HUES48 (cell line): ENCODE data around the gene VSIR.
A peak's percentile ranks its signal among the peaks of the same experiment; 100 is the strongest.

Source experiments
- H3K27ac ChIP-seq: one replicate; pipeline ENCODE4 v1.7.0; 2013; ENCODE audit warnings: low read depth, low read length, inconsistent platforms
- H3K27me3 ChIP-seq: 2 replicates; pipeline ENCODE4 v1.6.1; 2013; ENCODE audit warnings: mild to moderate bottlenecking, low read length; ENCODE audit not compliant: control insufficient read depth, insufficient read depth
- H3K36me3 ChIP-seq: 2 replicates; pipeline ENCODE4 v1.6.1; 2013; ENCODE audit warnings: low read length; ENCODE audit not compliant: control insufficient read depth, insufficient read depth
- H3K4me1 ChIP-seq: 2 replicates; pipeline ENCODE4 v1.6.1; 2013; ENCODE audit warnings: mild to moderate bottlenecking, low read length; ENCODE audit not compliant: control insufficient read depth, insufficient read depth
- H3K4me3 ChIP-seq: 2 replicates; pipeline ENCODE4 v1.5.1; 2013; ENCODE audit warnings: mild to moderate bottlenecking, low read depth, low read length
- H3K9ac ChIP-seq: 2 replicates; pipeline ENCODE4 v1.6.1; 2013; ENCODE audit warnings: mild to moderate bottlenecking, low read depth, low read length, moderate library complexity
- H3K9me3 ChIP-seq: 2 replicates; pipeline ENCODE4 v1.6.1; 2013; ENCODE audit warnings: low read length; ENCODE audit not compliant: control insufficient read depth, insufficient read depth

Gene VSIR

DNA sequence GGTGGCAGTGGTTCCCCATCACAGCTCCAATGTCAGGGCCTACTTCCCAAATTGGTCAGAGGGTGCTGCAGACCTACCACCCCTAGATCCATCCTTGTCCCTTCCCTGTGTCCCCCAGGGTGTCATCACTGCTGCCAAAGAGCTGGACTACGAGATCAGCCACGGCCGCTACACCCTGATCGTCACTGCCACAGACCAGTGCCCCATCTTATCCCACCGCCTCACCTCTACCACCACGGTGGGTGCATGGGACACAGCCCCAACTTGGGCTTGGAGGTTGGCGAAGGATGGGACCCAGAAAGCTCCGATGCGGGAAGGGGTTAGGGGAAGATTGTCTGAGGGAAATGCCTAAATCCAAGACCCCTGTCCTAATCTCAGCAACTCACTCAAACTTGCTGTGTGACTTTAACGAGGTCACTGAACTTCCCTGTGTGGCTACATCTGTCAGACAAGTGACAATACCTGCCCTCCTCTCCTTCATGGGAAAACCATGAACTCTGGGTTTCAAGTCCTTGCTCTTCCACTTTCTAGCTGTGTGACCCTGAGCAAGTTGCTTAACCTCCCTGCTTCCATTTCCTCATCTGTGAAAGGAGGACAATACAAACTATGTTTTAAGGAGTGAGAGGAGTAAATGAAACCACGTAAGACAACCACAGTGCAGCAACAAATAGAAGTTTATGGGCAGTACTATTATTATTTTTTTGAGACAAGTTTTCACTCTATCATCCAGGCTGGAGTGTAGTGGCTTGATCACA, 4.9 kb upstream of the VSIR start:
- no peak overlapping the region for H3K9ac ChIP-seq
- H3K4me3 ChIP-seq, result no peak overlapping the region
- H3K4me1 ChIP-seq, result peaks cover 3% of the 10 kb centered on the region; the same call in 1 of the 2 replicates
- no peaks in the 10 kb centered on the region for H3K9me3 ChIP-seq
- H3K36me3 ChIP-seq, result no peaks in the 10 kb centered on the region
- H3K27ac ChIP-seq, result no peak overlapping the region
- peaks cover 7% of the 10 kb centered on the region; the same call in 1 of the 2 replicates for H3K27me3 ChIP-seq

DNA sequence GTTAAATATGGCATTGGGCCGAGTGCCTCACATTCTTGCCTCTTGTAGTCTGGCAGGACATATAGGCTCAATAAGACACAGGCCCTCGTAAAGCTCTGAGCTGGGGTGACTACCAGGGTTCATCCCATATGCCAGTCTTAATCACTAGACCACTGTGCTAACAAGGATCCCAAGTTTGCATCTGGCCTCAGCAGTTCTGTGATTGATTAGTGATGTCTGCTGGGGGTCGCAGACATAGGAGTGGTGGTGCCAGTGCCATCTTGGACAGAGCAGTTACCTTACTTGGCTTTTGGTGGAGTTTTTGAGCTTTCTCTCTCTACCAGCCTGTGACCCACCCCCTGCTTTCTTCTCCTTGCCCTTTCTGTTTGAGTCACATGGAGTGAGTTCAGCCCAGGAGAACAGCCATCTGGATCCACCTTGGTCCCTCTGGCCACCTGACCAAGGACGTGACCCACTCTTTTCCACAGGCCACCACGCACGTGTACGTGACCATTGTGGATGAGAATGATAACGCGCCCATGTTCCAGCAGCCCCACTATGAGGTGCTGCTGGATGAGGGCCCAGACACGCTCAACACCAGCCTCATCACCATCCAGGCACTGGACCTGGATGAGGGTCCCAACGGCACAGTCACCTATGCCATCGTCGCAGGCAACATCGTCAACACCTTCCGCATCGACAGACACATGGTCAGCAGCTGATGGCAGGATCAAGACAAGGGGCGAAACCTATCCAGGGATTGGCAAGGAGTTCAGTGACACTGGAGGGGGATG, 4.1 kb upstream of the VSIR start:
- Histone ChIP-seq H3K9me3 (no peaks in the 10 kb centered on the region), H3K4me3 (no peak overlapping the region), H3K27me3 (peaks cover 16% of the 10 kb centered on the region), H3K4me1 (no peaks in the 10 kb centered on the region), H3K27ac (no peak overlapping the region), H3K36me3 (no peaks in the 10 kb centered on the region), H3K9ac (no peak overlapping the region)

DNA sequence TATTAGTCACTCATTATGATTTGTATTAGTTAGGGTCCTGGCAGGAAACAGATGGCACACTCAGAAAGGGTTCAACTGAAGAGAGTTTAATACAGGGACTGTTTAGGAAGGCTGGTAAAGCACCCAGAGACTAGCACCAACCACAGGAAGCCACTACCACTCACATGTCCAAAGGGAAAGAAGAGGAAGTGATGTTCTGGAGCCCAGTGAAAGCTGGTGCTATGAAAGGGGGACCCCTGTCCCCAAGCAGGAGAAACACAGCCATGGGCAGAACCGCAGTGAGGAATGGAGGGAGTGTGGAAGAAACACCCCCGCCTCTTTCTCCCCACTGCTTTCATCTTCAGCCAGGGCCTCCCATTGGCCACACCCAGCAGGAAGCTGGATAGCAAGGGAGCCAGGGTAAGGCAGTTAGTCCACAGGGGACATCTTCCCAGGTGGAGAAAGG, 3.2 kb upstream of the VSIR start:
- H3K27ac ChIP-seq, result no peak overlapping the region
- peaks cover 23% of the 10 kb centered on the region for H3K27me3 ChIP-seq
- H3K4me3 ChIP-seq, result no peak overlapping the region
- no peaks in the 10 kb centered on the region for H3K36me3 ChIP-seq
- H3K9me3 ChIP-seq, result no peaks in the 10 kb centered on the region
- no peaks in the 10 kb centered on the region for H3K4me1 ChIP-seq
- H3K9ac ChIP-seq, result no peak overlapping the region

DNA sequence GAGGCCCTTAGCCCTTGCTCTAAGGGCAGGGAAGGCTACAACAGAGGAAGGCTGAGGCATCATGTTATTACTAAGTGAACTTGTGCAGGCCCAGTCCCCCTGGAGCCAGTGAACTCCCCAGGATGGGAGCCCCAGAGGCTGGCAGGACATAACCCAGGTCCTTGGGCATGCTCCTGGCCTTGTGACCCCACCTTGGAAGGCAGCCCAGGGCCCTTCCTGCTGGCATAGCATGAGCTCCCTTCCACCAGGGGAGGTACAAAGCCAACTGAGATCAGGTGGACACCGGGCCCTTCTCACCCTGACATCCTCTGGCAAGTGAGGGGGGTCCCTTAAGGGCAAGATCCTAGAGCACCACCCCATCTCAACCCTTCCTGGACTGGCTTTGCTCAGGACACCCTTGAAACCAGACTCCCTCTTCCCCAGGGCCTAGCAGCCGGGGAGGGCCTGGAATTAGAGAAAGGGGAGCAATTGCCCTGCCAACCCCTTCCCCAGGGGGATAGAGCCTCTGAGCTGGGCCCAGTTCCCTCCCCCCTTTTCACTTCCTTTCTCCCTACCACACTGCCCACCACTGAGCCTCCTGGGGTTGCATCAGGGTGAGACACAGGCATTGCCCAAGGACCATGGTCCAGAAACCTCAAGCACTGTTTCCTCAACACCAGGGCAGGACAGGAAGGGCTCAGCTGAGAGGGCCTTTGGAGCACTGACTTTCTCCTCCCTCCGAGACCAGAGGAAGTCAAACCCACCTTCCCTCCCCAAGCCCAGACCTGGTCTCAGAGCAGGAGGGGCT, 1.8 kb upstream of the VSIR start:
- H3K27me3 ChIP-seq, result peaks cover 23% of the 10 kb centered on the region
- no peaks in the 10 kb centered on the region for H3K36me3 ChIP-seq
- H3K9me3 ChIP-seq, result no peaks in the 10 kb centered on the region
- no peak overlapping the region for H3K9ac ChIP-seq
- H3K27ac ChIP-seq, result no peak overlapping the region
- H3K4me1 ChIP-seq, result no peaks in the 10 kb centered on the region
- H3K4me3 ChIP-seq, result no peak overlapping the region

DNA sequence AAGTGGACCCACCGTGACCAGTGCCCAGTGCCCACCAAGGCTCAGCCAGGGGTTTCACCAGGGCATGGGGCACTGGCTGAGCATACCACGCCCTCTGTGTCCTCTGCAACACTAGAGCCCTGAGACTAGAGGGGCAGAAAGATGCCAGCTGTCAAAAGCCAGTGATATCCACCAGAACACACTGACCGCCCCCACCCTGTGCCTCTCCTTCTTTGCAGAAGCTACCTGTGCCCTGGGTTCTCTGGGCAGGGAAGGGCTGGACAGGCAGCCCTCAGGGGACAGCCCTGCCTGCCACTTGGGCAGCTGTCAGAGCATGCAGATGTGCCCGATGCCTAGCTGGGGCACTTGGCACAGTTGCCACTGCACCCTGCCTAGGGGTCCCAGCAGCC, 494 bp downstream of the VSIR start:
- no peak overlapping the region for H3K27ac ChIP-seq
- H3K36me3 ChIP-seq, result no peaks in the 10 kb centered on the region
- H3K4me3 ChIP-seq, result peak overlapping the region; percentile 63
- no peaks in the 10 kb centered on the region for H3K4me1 ChIP-seq
- H3K9me3 ChIP-seq, result no peaks in the 10 kb centered on the region
- H3K27me3 ChIP-seq, result peaks cover 23% of the 10 kb centered on the region
- H3K9ac ChIP-seq, result no peak overlapping the region

DNA sequence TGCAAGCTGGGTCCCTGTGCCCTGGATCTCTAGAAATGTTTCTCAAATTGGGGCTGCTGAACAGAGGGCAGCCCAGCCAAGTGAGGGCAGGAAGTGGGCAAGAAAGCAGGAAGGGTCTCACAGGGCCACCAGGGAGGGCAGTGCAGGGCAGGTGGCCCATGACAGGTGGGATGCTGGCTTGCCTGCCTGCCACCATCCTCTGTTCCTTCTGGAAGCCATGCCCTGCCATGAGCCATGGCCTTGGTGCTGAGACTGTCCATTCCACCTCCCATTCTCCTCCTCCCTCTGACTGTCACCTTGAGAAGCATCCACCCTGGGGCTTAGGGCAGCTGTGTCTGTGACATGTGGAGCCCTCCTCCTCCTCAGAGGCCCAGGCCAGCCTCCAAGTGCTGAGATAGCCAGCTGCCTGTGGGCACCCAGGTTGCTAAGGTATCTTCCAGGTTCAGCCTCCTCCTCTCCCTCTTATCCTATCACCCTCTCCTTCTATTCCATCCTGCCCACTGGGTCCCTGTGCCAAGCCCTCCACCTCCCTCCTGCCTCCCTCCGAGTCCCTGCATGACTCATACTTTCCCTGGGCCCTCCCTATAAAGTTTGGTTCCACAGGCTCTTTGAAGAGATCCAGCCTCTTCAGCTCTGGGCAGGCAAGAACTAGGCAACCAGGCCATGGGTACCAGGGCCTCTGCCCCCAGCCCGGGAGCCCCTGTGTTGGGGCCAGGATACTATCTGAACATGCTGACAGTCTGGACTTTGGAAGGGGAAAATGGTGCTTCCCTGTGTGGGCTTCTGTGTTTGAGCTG, 1.3 kb downstream of the VSIR start:
- H3K9ac ChIP-seq, result no peak overlapping the region
- no peak overlapping the region for H3K27ac ChIP-seq
- H3K4me1 ChIP-seq, result no peaks in the 10 kb centered on the region

DNA sequence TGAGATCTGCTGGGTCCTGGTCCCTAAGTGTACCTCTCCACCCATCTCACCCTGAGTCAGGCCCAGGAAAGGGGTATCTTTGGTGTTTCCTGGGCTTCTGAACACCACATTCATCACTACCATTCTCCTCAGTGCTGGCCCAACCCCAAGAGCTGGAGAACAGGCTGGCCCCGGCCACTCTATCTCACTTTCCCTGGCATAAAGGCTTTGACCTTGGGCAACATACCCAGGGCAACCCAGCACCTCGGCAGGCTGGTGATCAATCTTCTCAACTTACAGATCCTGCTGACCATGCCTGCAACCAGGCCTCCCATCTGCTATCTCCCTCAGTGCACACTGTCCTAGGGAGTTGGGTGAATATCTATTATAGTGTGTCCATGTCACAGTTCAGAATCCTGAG, 2.1 kb downstream of the VSIR start:
- no peak overlapping the region for H3K27ac ChIP-seq
- H3K27me3 ChIP-seq, result peaks cover 23% of the 10 kb centered on the region
- no peaks in the 10 kb centered on the region for H3K36me3 ChIP-seq
- H3K4me1 ChIP-seq, result no peaks in the 10 kb centered on the region
- H3K9ac ChIP-seq, result no peak overlapping the region
- no peak overlapping the region for H3K4me3 ChIP-seq
- no peaks in the 10 kb centered on the region for H3K9me3 ChIP-seq

More for the DNA sequence above, 1.3 kb downstream of the VSIR start:
- H3K9me3 ChIP-seq, result no peaks in the 10 kb centered on the region
- H3K4me3 ChIP-seq, result no peak overlapping the region
- no peaks in the 10 kb centered on the region for H3K36me3 ChIP-seq
- H3K27me3 ChIP-seq, result peaks cover 23% of the 10 kb centered on the region

DNA sequence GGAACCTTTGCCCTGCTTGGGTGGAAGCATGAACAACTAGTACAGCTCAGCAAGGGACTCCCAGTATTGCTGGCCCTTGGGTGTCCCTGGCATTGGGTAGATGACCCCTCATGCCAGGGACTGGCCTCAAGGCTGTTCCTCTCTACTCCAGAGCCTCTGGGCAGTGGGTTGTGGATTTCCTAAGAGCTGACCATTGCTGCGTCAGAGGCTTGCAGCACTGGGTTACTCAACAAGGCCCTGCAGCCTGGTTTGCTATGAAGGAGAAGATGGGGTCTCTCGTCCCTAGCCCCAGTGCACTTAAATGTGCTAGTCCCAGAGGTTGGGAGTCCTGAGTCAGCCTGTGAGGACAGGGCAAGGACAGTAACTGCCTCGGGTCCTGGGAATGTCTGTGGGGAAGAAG, 2.5 kb downstream of the VSIR start:
- H3K27ac ChIP-seq, result no peak overlapping the region
- H3K9me3 ChIP-seq, result no peaks in the 10 kb centered on the region
- no peaks in the 10 kb centered on the region for H3K4me1 ChIP-seq
- no peaks in the 10 kb centered on the region for H3K36me3 ChIP-seq
- H3K9ac ChIP-seq, result no peak overlapping the region
- H3K4me3 ChIP-seq, result no peak overlapping the region
- peaks cover 23% of the 10 kb centered on the region for H3K27me3 ChIP-seq

DNA sequence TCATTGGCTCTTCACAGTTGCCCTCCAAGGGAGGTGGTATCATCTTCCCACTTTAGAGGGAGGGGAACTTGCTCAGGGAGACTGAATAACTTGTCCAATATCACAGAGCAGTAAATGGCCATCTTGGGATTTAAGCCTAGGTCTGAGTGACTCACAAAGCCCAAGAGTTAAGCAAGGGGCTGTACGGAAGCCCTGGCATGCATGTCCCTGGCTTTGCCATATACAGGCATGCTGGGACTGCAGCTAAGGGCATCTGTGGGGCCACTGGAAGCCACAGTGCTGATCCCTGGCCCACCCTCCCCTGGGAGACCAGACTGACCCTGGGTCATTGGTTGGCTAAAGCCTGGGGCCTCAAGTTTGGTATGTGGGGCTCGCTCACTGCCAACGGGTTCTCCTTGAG, 3.1 kb downstream of the VSIR start:
- no peak overlapping the region for H3K27ac ChIP-seq

DNA sequence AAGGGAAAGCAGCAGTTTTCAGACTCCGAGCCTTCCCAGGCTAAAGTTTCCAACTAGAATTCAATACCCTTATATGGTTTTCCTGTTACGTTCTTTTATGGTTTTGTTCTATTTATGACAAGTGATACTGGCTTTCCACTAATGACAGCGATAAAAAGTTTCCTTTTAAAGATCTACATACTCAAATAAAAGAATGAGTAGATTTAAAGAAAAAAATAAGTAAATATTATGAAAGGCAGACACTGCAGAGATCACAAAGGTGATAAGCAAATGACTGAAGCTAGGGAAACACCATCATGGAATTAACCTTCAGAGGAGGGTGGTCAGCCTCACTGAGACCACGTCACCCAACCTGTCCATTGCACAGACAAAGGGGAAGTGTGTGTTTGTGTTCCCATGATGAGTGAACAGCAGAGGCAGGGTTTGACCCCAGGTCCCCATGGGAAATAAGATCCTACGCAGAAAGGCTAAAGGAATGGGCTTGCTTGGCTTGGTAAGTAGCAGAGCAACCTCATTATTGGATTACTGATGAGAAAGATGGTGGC, 4.0 kb downstream of the VSIR start:
- peaks cover 23% of the 10 kb centered on the region for H3K27me3 ChIP-seq
- no peaks in the 10 kb centered on the region for H3K4me1 ChIP-seq
- H3K4me3 ChIP-seq, result no peak overlapping the region
- no peak overlapping the region for H3K9ac ChIP-seq
- H3K27ac ChIP-seq, result no peak overlapping the region
- H3K36me3 ChIP-seq, result no peaks in the 10 kb centered on the region
- no peaks in the 10 kb centered on the region for H3K9me3 ChIP-seq

More for the DNA sequence above, 3.1 kb downstream of the VSIR start:
- Histone ChIP-seq H3K36me3 (no peaks in the 10 kb centered on the region), H3K9ac (no peak overlapping the region), H3K9me3 (no peaks in the 10 kb centered on the region), H3K4me1 (no peaks in the 10 kb centered on the region), H3K27me3 (peaks cover 23% of the 10 kb centered on the region), H3K4me3 (no peak overlapping the region)
